RWPE2 (cell line): ENCODE results near the gene GTF2F2.

Experiments
- ATAC-seq: fragments of 200-7000 bp; cut with Tn5 transposase; 3 replicates; pipeline ENCODE4 v1.9.1; 2021; ENCODE audit warnings: low read depth
- DNase-seq: peaks from one replicate; pipeline ENCODE4 v3.0.0-alpha.2; 2020; ENCODE audit warnings: low spot score
- H3K27ac ChIP-seq: fragments of 450-650 bp; 2 replicates; pipeline ENCODE4 v1.5.1; 2017; ENCODE audit warnings: mild to moderate bottlenecking; ENCODE audit not compliant: poor library complexity, severe bottlenecking
- H3K27me3 ChIP-seq: fragments of 250-450 bp; sonication (Bioruptor Pico); 2 replicates; pipeline ENCODE4 v1.5.1; 2021; ENCODE audit warnings: mild to moderate bottlenecking, moderate library complexity; ENCODE audit not compliant: insufficient read depth, poor library complexity, severe bottlenecking
- H3K36me3 ChIP-seq: fragments of 250-450 bp; sonication (Bioruptor Pico); 2 replicates; pipeline ENCODE4 v1.5.1; 2020; ENCODE audit warnings: low read depth, mild to moderate bottlenecking, moderate library complexity
- H3K4me1 ChIP-seq: fragments of 250-450 bp; sonication (Bioruptor Pico); 2 replicates; pipeline ENCODE4 v1.5.1; 2021; ENCODE audit warnings: mild to moderate bottlenecking, moderate library complexity; ENCODE audit not compliant: insufficient read depth, poor library complexity, severe bottlenecking
- H3K4me3 ChIP-seq: fragments of 250-450 bp; sonication (Bioruptor Pico); 2 replicates; pipeline ENCODE4 v1.5.1; 2021; ENCODE audit warnings: mild to moderate bottlenecking, moderate library complexity; ENCODE audit not compliant: severe bottlenecking
- H3K9me3 ChIP-seq: fragments of 250-450 bp; sonication (Bioruptor Pico); 2 replicates; pipeline ENCODE4 v1.5.1; 2021; ENCODE audit warnings: mild to moderate bottlenecking, moderate library complexity; ENCODE audit not compliant: severe bottlenecking
- TF ChIP-seq, protein P1 (sequence below): fragments of 450-650 bp; IDR thresholded peaks from one replicate; pipeline ENCODE4 v1.5.1; 2017; ENCODE audit warnings: mild to moderate bottlenecking, moderate library complexity; ENCODE audit not compliant: poor library complexity, severe bottlenecking

GTF2F2 gene

DNA sequence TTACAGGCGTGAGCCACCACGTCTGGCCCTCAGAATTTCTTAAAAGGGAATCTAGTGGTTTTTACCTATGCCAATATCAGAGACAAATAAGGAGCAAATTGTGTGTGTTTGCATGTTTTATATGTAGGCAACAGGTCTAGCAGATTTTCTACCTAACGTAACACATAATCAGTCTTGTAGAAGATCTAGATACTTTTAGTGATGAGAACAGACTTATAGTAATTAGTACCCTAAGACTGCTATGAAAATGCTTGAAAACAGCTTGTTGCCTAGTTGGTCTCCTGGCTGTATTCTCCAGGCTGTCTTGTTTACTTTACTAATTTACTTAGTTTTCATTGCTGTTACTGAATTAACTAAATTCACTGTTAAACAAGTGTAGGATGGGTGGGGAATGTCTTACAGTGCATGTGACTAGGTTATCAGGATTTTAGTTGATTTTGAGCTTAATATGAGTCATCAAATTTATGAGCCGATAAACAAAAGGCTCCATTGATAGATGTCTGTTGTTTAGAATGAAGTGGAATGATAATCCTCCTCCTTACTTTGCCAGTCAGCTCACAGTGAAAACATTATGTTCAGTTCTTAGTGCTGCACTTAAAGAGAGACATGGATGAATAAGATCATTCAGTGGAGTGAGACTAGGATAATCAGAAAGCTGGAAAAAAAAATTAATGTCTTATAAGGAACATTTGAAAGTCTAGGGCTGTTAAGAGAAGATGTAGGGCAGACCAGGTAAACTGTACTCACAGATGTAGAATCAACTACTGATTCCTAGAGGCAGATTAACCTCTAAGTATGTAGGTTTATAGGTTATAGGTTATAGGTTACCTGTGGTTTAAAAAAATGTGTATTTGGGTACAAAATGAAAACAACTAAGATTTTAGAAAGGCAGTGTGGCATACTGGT, 22.4 kb downstream of the GTF2F2 start:
- Histone ChIP-seq H3K27ac (peak overlapping the region; percentile 80), H3K9me3 (no peaks in the 10 kb centered on the region), H3K4me1 (peaks cover 23% of the 10 kb centered on the region), H3K4me3 (no peak overlapping the region), H3K27me3 (no peaks in the 10 kb centered on the region), H3K36me3 (peaks cover 22% of the 10 kb centered on the region)
- TF ChIP-seq, protein P1, sequence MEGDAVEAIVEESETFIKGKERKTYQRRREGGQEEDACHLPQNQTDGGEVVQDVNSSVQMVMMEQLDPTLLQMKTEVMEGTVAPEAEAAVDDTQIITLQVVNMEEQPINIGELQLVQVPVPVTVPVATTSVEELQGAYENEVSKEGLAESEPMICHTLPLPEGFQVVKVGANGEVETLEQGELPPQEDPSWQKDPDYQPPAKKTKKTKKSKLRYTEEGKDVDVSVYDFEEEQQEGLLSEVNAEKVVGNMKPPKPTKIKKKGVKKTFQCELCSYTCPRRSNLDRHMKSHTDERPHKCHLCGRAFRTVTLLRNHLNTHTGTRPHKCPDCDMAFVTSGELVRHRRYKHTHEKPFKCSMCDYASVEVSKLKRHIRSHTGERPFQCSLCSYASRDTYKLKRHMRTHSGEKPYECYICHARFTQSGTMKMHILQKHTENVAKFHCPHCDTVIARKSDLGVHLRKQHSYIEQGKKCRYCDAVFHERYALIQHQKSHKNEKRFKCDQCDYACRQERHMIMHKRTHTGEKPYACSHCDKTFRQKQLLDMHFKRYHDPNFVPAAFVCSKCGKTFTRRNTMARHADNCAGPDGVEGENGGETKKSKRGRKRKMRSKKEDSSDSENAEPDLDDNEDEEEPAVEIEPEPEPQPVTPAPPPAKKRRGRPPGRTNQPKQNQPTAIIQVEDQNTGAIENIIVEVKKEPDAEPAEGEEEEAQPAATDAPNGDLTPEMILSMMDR: no peak
- DNase-seq (no peak), ATAC-seq (peak; percentile 89)

GRCh38 chr13:45143346-45143751, 23.0 kb downstream of the GTF2F2 start:
- Histone ChIP-seq H3K4me3 (no peak overlapping the region), H3K36me3 (peaks cover 20% of the 10 kb centered on the region), H3K27ac (peak overlapping the region; percentile 80), H3K27me3 (no peaks in the 10 kb centered on the region), H3K4me1 (peaks cover 23% of the 10 kb centered on the region), H3K9me3 (no peaks in the 10 kb centered on the region)
- no peak for DNase-seq
- TF ChIP-seq, protein P1: no peak
- ATAC-seq: peak; percentile 48

GRCh38 chr13:45149964-45150363, 29.7 kb downstream of the GTF2F2 start:
- H3K36me3 ChIP-seq: peaks cover 33% of the 10 kb centered on the region
- no peaks in the 10 kb centered on the region for H3K4me1 ChIP-seq
- DNase-seq (no peak), ATAC-seq (no peak)
- no peak overlapping the region for H3K4me3 ChIP-seq
- no peaks in the 10 kb centered on the region for H3K9me3 ChIP-seq
- no peaks in the 10 kb centered on the region for H3K27me3 ChIP-seq
- H3K27ac ChIP-seq: no peak overlapping the region
- TF ChIP-seq, protein P1: no peak

DNA sequence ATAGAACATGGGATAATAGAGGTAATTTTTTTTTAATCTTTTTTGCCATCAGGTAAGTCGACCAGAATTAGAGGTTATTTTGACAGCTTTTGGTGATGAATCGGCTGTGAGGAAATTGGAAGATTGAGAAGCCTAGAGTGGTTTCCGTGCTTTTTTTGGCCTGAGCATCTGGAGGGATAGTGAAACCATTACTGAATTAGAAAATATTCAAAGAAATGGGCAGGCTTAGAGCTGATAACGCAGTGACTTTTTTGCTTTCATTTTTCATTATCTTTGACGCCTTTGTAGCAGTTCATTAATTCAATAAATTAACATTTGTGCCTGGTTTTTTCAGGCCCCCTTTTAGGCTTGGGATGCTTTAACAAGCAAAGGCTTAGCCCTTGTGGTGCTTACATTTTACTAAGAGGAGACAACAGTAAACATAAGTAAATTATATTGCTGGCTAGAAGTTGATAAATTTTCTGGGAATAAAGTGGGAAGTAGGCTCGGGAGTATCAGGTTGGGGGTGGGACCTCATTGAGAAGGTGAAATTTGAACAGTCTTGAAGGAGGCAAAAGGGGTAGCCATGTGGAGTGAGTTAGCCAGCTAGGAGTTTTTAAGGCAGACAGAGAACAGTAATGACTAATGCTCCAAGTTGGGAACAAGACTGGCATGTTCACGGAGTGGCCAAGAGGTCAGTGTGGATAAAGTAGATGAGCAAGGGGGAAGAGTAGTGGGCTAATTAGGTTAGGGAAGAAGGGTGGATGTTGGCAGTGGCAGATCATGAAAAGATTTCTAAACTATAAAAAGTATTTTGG, 36.5 kb downstream of the GTF2F2 start:
- Histone ChIP-seq H3K4me3 (no peak overlapping the region), H3K36me3 (peaks cover 41% of the 10 kb centered on the region), H3K4me1 (peaks cover under 1% of the 10 kb centered on the region), H3K27me3 (no peaks in the 10 kb centered on the region), H3K9me3 (no peaks in the 10 kb centered on the region), H3K27ac (no peak overlapping the region)
- ATAC-seq (no peak), DNase-seq (no peak)
- TF ChIP-seq, protein P1: no peak
